ENCODE results near the gene HRH2.

Gene HRH2

GRCh38 chr5:175689147-175689991 lies 31.5 kb downstream of the HRH2 start:
- Histone ChIP-seq H3K36me3 (ENCODE audit: control insufficient read depth, insufficient read depth, low read length) (peaks cover 24% of the 10 kb centered on the region), H3K4me1 (ENCODE audit: control insufficient read depth, insufficient read depth, low read length, poor library complexity, severe bottlenecking) (no peaks in the 10 kb centered on the region), H3K27me3 (replicated peaks; ENCODE audit: control insufficient read depth, insufficient read depth, low read length, poor library complexity, severe bottlenecking) (no peaks in the 10 kb centered on the region), H3K27ac (ENCODE audit: insufficient read depth, low read length, poor library complexity, severe bottlenecking) (no peak overlapping the region), H3K9me3 (ENCODE audit: control insufficient read depth, low read length) (no peaks in the 10 kb centered on the region), H3K4me3 (ENCODE audit: insufficient read depth, low read depth, low read length, poor library complexity, severe bottlenecking) (no peak overlapping the region)
- DNase-seq = no peak

- H3K36me3 ChIP-seq (ENCODE audit: control insufficient read depth, insufficient read depth, low read length) = peaks cover 20% of the 10 kb centered on the region
- no peaks in the 10 kb centered on the region for H3K9me3 ChIP-seq (ENCODE audit: control insufficient read depth, low read length)
- no peak for DNase-seq
- no peak overlapping the region for H3K4me3 ChIP-seq (ENCODE audit: insufficient read depth, low read depth, low read length, poor library complexity, severe bottlenecking)
- H3K4me1 ChIP-seq (ENCODE audit: control insufficient read depth, insufficient read depth, low read length, poor library complexity, severe bottlenecking) = no peaks in the 10 kb centered on the region
- H3K27ac ChIP-seq (ENCODE audit: insufficient read depth, low read length, poor library complexity, severe bottlenecking) = no peak overlapping the region
- H3K27me3 ChIP-seq (replicated peaks; ENCODE audit: control insufficient read depth, insufficient read depth, low read length, poor library complexity, severe bottlenecking) = no peaks in the 10 kb centered on the region
Measured at GRCh38 chr5:175690025-175690424, 32.2 kb downstream of the HRH2 start.

- Histone ChIP-seq H3K27ac (ENCODE audit: insufficient read depth, low read length, poor library complexity, severe bottlenecking) (no peak overlapping the region), H3K36me3 (ENCODE audit: control insufficient read depth, insufficient read depth, low read length) (peaks cover 20% of the 10 kb centered on the region), H3K9me3 (ENCODE audit: control insufficient read depth, low read length) (no peaks in the 10 kb centered on the region), H3K4me3 (ENCODE audit: insufficient read depth, low read depth, low read length, poor library complexity, severe bottlenecking) (no peak overlapping the region), H3K27me3 (replicated peaks; ENCODE audit: control insufficient read depth, insufficient read depth, low read length, poor library complexity, severe bottlenecking) (no peaks in the 10 kb centered on the region), H3K4me1 (ENCODE audit: control insufficient read depth, insufficient read depth, low read length, poor library complexity, severe bottlenecking) (no peaks in the 10 kb centered on the region)
- DNase-seq = no peak
Measured at GRCh38 chr5:175690586-175690985, 32.7 kb downstream of the HRH2 start.

- no peaks in the 10 kb centered on the region for H3K9me3 ChIP-seq (ENCODE audit: control insufficient read depth, low read length)
- no peaks in the 10 kb centered on the region for H3K27me3 ChIP-seq (replicated peaks; ENCODE audit: control insufficient read depth, insufficient read depth, low read length, poor library complexity, severe bottlenecking)
- no peak overlapping the region for H3K4me3 ChIP-seq (ENCODE audit: insufficient read depth, low read depth, low read length, poor library complexity, severe bottlenecking)
- no peak for DNase-seq
- peaks cover 8% of the 10 kb centered on the region for H3K4me1 ChIP-seq (ENCODE audit: control insufficient read depth, insufficient read depth, low read length, poor library complexity, severe bottlenecking)
- no peak overlapping the region for H3K27ac ChIP-seq (ENCODE audit: insufficient read depth, low read length, poor library complexity, severe bottlenecking)
- H3K36me3 ChIP-seq (ENCODE audit: control insufficient read depth, insufficient read depth, low read length) = peaks cover 14% of the 10 kb centered on the region
Measured at GRCh38 chr5:175691761-175692160, 33.9 kb downstream of the HRH2 start.

- Histone ChIP-seq H3K36me3 (ENCODE audit: control insufficient read depth, insufficient read depth, low read length) (peaks cover 12% of the 10 kb centered on the region), H3K4me1 (ENCODE audit: control insufficient read depth, insufficient read depth, low read length, poor library complexity, severe bottlenecking) (peaks cover 10% of the 10 kb centered on the region), H3K4me3 (ENCODE audit: insufficient read depth, low read depth, low read length, poor library complexity, severe bottlenecking) (no peak overlapping the region), H3K27ac (ENCODE audit: insufficient read depth, low read length, poor library complexity, severe bottlenecking) (no peak overlapping the region), H3K27me3 (replicated peaks; ENCODE audit: control insufficient read depth, insufficient read depth, low read length, poor library complexity, severe bottlenecking) (no peaks in the 10 kb centered on the region), H3K9me3 (ENCODE audit: control insufficient read depth, low read length) (no peaks in the 10 kb centered on the region)
- no peak for DNase-seq
Measured at GRCh38 chr5:175692235-175692995, 34.5 kb downstream of the HRH2 start.

- DNase-seq = no peak
- H3K36me3 ChIP-seq (ENCODE audit: control insufficient read depth, insufficient read depth, low read length) = peaks cover 9% of the 10 kb centered on the region
- H3K27me3 ChIP-seq (replicated peaks; ENCODE audit: control insufficient read depth, insufficient read depth, low read length, poor library complexity, severe bottlenecking) = no peaks in the 10 kb centered on the region
- no peak overlapping the region for H3K27ac ChIP-seq (ENCODE audit: insufficient read depth, low read length, poor library complexity, severe bottlenecking)
- H3K4me1 ChIP-seq (ENCODE audit: control insufficient read depth, insufficient read depth, low read length, poor library complexity, severe bottlenecking) = peaks cover 10% of the 10 kb centered on the region
- no peaks in the 10 kb centered on the region for H3K9me3 ChIP-seq (ENCODE audit: control insufficient read depth, low read length)
- no peak overlapping the region for H3K4me3 ChIP-seq (ENCODE audit: insufficient read depth, low read depth, low read length, poor library complexity, severe bottlenecking)
Measured at GRCh38 chr5:175692996-175693710, 35.3 kb downstream of the HRH2 start.

- Histone ChIP-seq H3K9me3 (ENCODE audit: control insufficient read depth, low read length) (no peaks in the 10 kb centered on the region), H3K4me3 (ENCODE audit: insufficient read depth, low read depth, low read length, poor library complexity, severe bottlenecking) (no peak overlapping the region), H3K27me3 (replicated peaks; ENCODE audit: control insufficient read depth, insufficient read depth, low read length, poor library complexity, severe bottlenecking) (no peaks in the 10 kb centered on the region), H3K36me3 (ENCODE audit: control insufficient read depth, insufficient read depth, low read length) (peaks cover 7% of the 10 kb centered on the region), H3K4me1 (ENCODE audit: control insufficient read depth, insufficient read depth, low read length, poor library complexity, severe bottlenecking) (peaks cover 10% of the 10 kb centered on the region), H3K27ac (ENCODE audit: insufficient read depth, low read length, poor library complexity, severe bottlenecking) (no peak overlapping the region)
- DNase-seq = no peak
Measured at GRCh38 chr5:175693741-175694140, 35.9 kb downstream of the HRH2 start.

GRCh38 chr5:175694371-175695160 lies 36.7 kb downstream of the HRH2 start:
- Histone ChIP-seq H3K9me3 (ENCODE audit: control insufficient read depth, low read length) (no peaks in the 10 kb centered on the region), H3K27ac (ENCODE audit: insufficient read depth, low read length, poor library complexity, severe bottlenecking) (no peak overlapping the region), H3K4me3 (ENCODE audit: insufficient read depth, low read depth, low read length, poor library complexity, severe bottlenecking) (no peak overlapping the region), H3K27me3 (replicated peaks; ENCODE audit: control insufficient read depth, insufficient read depth, low read length, poor library complexity, severe bottlenecking) (no peaks in the 10 kb centered on the region), H3K4me1 (ENCODE audit: control insufficient read depth, insufficient read depth, low read length, poor library complexity, severe bottlenecking) (peaks cover 10% of the 10 kb centered on the region), H3K36me3 (ENCODE audit: control insufficient read depth, insufficient read depth, low read length) (peaks cover 5% of the 10 kb centered on the region)
- DNase-seq = no peak
